ENCODE results near the gene CNTNAP3B. TPM values are rescaled to one million over a fixed set of nuclear protein-coding genes. Genes with fewer than 3 reads are reported as not detected.
"Not testable (repeated sequence)": the region's sequence is repeated elsewhere in the genome, so short reads cannot be mapped to it uniquely, and the experiment has no call there.

CNTNAP3B gene
- total RNA-seq (2014; rRNA removed): 0.11 TPM in 1 of 2 replicates, not detected in the other
- 0.02 TPM for polyA plus RNA-seq (2012)

- DNase-seq (ENCODE audit: low read depth): not testable (repeated sequence)
Measured at GRCh38 chr9:42129073-42129729, at the start of gene CNTNAP3B. TSS of gene CNTNAP3B (minus strand) at chr9:42129426. CDS start at chr9:42129094, 332 bp downstream.

- DNase-seq (ENCODE audit: low read depth): not testable (repeated sequence)
Measured at GRCh38 chr9:42160299-42160698, 31.1 kb upstream of the CNTNAP3B start.

- not testable (repeated sequence) for DNase-seq (ENCODE audit: low read depth)
Measured at GRCh38 chr9:42127056-42127841, 2.0 kb downstream of the CNTNAP3B start.

- not testable (repeated sequence) for DNase-seq (ENCODE audit: low read depth)
Measured at GRCh38 chr9:42121007-42121406, 8.2 kb downstream of the CNTNAP3B start.

GRCh38 chr9:42095929-42096328, 33.3 kb downstream of the CNTNAP3B start:
- not testable (repeated sequence) for DNase-seq (ENCODE audit: low read depth)

- DNase-seq (ENCODE audit: low read depth): not testable (repeated sequence)
Measured at GRCh38 chr9:42084559-42084952, 44.7 kb downstream of the CNTNAP3B start.

- not testable (repeated sequence) for DNase-seq (ENCODE audit: low read depth)
Measured at GRCh38 chr9:42083877-42084558, 45.2 kb downstream of the CNTNAP3B start.

GRCh38 chr9:42080376-42080775, 48.9 kb downstream of the CNTNAP3B start:
- DNase-seq (ENCODE audit: low read depth): not testable (repeated sequence)

- DNase-seq (ENCODE audit: low read depth): not testable (repeated sequence)
Measured at GRCh38 chr9:42074868-42075267, 54.4 kb downstream of the CNTNAP3B start.

- not testable (repeated sequence) for DNase-seq (ENCODE audit: low read depth)
Measured at GRCh38 chr9:42071026-42071425, 58.2 kb downstream of the CNTNAP3B start.

GRCh38 chr9:42070035-42070799, 59.0 kb downstream of the CNTNAP3B start:
- not testable (repeated sequence) for DNase-seq (ENCODE audit: low read depth)

- DNase-seq (ENCODE audit: low read depth): not testable (repeated sequence)
Measured at GRCh38 chr9:42053874-42054273, 75.4 kb downstream of the CNTNAP3B start.

GRCh38 chr9:42050701-42051100, 78.5 kb downstream of the CNTNAP3B start:
- not testable (repeated sequence) for DNase-seq (ENCODE audit: low read depth)

GRCh38 chr9:42044422-42045010, 84.7 kb downstream of the CNTNAP3B start:
- DNase-seq (ENCODE audit: low read depth): not testable (repeated sequence)

- not testable (repeated sequence) for DNase-seq (ENCODE audit: low read depth)
Measured at GRCh38 chr9:42033541-42033940, 95.7 kb downstream of the CNTNAP3B start.

GRCh38 chr9:42020639-42021038, 108.6 kb downstream of the CNTNAP3B start:
- not testable (repeated sequence) for DNase-seq (ENCODE audit: low read depth)

GRCh38 chr9:42018220-42018922, 110.9 kb downstream of the CNTNAP3B start:
- DNase-seq (ENCODE audit: low read depth): not testable (repeated sequence)

GRCh38 chr9:42014317-42014716, 114.9 kb downstream of the CNTNAP3B start:
- not testable (repeated sequence) for DNase-seq (ENCODE audit: low read depth)

GRCh38 chr9:41991607-41992006, 137.6 kb downstream of the CNTNAP3B start:
- not testable (repeated sequence) for DNase-seq (ENCODE audit: low read depth)

- not testable (repeated sequence) for DNase-seq (ENCODE audit: low read depth)
Measured at GRCh38 chr9:41980271-41980670, 149.0 kb downstream of the CNTNAP3B start.

Measured in LHCN-M2 (cell line).